Stimulated activated CD8-positive, alpha-beta memory T cell treated with anti-CD3 and anti-CD28 coated beads, Interleukin-4, amount 100 ng/mL, for 24 hours (primary cell): ENCODE measurements around the gene RTN4.
A peak's percentile ranks its signal among the peaks of the same experiment; 100 is the strongest.

Experiments used
- DNase-seq: peaks from one replicate; pipeline ENCODE4 v3.0.0-alpha.2; 2020; ENCODE audit warnings: low read depth

RTN4 gene

DNA sequence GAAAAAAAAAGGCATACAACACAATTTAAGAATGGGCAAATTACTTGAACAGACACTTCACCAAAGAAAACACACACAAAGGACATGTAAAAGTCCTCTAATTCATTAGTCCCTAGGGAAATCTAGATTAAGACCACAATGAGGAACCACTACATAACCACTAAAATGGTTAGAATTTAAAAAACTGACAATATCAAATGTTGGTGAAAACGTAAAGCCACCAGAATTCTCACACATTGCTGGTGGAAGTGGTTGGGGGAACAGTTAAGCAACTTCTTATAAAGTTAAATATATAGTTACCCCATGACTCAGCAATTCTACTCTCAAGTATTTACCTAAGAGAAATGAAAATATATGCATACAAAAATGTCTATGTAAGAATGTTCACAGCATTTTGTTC is 11.8 kb downstream of the RTN4 start:
- no peak for DNase-seq

GRCh38 chr2:55035716-55036115 is 14.5 kb downstream of the RTN4 start:
- no peak for DNase-seq

GRCh38 chr2:55033921-55034320 is 16.3 kb downstream of the RTN4 start:
- no peak for DNase-seq

- no peak for DNase-seq
Observed at GRCh38 chr2:55033076-55033742, 17.0 kb downstream of the RTN4 start.

DNA sequence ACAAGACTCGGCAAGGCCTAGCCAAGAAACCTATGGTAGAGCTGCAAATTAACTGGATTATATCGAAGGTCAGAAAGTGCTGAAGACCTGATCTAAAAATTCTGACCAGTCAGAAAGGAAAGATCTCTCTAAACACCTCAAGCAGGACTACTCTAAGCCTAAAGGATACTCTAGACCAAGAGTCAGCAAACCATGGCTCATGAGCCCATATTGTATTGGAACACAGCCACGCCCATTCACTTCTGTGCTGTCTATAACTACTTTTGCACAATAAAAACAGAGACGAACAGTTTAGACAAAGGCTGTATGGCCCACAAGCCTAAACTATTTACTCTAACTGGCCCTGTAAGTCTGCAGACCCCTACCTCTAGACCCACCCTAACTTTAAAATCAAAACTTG is 18.7 kb downstream of the RTN4 start:
- DNase-seq = no peak

- no peak for DNase-seq
Observed at GRCh38 chr2:55030766-55031165, 19.5 kb downstream of the RTN4 start.

DNA sequence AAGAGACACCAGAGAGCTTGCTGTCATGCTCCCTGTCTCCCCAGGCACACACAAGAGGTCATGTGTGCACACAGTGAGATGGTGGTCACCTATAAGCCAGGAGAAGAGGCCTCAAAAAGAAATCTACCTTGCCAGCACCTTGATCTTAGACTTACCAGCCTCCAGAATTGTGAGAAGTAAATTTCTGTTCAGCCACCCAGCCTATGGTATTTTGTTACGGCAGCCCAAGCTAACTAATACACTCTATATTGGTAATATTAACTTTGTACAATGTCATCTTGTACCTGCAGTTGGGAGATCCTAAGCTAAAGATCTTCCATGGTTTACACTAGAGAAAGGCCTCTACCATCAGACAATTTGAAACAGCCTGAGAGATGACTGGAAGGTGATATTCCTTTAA is 21.2 kb downstream of the RTN4 start:
- DNase-seq = no peak

DNA sequence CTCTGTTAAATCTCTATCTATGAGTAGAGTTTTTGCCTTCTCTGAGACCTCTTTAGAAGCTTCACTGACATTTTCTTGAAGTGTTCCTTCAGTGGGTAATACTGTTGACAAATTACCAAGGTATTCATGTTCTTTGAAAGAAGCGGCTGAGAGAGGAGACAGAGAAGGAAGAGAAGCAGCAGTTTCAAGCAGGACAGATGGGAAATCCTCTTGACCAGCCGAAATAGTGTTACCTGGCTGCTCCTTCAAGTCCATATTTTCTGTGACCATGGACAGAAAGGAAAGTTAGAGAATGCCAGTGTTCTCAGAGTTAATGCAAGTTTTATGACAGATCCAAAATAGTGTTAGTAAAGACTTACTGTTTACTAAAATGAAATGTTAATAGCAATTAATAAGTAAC is 23.0 kb downstream of the RTN4 start:
- no peak for DNase-seq

GRCh38 chr2:55026202-55026601 is 24.0 kb downstream of the RTN4 start:
- no peak for DNase-seq

DNA sequence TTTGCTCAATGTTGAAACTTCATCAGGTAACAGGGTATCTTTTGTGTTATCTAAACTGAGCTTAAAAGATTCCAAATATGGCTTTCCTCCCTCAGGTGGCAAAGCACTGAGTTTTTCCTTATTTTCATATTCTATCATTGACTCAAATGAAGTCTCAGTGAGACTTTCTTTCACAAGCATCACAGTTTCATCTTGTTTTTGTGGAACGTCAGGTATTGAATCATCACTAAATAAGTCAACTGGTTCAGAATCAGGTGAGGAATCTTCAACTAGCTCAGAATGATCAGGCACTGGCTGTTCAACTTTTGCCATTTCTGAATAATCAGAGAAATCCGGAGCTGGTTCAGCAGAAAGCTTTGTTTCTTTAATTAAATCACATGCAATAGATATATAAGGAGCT is 24.6 kb downstream of the RTN4 start:
- no peak for DNase-seq

DNA sequence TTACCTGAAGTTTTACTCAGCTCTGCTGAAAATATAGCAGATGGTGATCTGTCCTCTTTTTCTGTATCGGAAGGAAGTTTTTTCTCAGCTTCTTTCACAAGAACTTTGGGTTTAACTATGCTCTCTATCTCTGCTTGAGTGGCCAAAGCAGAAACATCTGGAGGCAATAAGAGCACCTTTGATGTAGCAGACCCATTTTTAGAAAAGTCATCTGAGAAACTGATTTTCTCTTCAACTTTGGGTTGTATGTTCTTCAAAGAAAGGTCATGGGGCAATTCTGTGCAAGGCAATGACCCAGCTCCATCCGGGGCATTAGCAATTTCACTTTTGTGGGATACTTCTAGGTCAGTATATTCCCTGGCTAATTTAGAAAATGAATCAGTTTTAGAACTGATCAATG is 25.2 kb downstream of the RTN4 start:
- DNase-seq = no peak

- DNase-seq = no peak
Observed at GRCh38 chr2:55022476-55022875, 27.8 kb downstream of the RTN4 start.

GRCh38 chr2:55019526-55020258 is 30.6 kb downstream of the RTN4 start:
- no peak for DNase-seq

DNA sequence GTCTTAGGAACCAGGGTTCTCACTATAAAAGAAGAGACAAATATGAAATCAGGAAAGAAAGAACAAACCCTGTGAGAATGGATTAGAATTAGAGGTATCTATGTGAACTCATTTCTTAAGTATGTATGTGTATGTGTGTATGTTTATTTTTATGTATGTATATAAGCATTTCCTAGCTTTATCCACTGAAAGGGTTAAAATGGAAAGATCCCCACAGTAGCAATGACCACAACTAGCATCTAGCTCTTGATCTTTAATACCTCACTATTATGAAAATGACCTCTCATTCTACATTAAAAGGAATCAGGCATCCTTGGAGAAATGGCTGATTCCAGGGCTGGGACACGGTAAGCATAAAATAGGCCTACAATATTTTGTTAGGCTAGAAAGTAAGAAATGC is 31.6 kb downstream of the RTN4 start:
- DNase-seq = no peak

DNA sequence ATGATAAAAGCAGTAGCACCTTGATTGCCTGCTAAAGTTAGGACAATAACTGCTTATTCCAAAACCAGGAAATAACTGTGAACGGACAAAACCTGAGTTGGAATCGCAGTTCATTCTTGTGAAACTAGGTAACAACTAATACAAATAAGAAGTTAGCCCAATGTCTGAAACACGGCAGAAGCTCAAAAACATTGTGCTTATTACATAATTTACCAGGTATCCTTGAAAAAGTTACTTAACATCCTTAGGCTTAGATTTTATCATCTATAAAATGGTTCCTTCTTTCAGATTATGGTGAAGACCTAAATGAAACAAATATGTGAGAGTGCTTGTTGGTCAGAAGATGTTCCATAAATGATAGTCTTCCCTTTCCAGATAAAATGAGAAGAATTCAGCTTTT is 32.4 kb downstream of the RTN4 start:
- no peak for DNase-seq

GRCh38 chr2:55017428-55017827 is 32.8 kb downstream of the RTN4 start:
- no peak for DNase-seq

DNA sequence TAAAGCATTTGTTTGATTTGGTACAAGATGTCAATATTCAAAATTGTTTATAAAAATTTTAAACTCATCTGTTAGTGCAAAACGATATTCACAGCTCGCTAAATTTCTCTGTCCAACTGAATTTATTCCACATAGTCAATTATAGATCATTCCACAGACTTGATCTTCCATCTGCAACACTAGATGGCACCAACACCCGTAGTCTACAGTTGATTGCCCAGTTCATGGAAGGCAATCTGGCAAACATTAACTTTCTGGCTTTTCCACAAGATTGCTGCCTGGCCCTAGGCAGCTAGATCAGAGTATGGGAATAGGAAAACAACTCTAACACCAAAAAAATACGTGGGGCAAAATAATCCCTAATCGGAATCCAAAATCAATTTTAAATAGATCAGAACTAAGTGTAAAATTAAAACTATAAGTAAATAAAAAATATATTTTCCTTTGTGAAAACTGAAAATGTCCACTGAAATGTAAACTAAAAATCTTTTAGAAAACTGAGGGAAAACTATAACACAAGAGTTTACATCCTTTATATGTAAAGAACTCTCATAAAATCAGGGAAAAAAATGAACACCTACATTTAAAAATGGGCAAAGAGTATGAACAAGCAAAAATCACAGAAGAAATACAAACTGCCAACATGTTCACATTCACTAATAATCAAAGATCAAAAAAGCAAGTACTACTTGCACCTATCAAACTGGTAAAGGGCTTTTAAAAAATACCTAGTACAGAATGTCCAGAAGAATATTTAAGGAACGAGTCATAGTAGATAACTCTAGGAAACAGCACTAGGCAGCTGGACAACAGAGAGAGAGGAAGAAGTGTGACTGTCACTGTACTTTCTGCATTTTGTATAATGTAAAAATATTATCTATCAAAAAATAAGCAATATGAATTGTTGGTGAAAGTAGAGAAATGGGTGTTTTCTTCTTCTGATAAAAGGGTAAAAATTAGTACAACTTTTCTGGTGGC is 35.0 kb downstream of the RTN4 start:
- peak; percentile 2 for DNase-seq

DNA sequence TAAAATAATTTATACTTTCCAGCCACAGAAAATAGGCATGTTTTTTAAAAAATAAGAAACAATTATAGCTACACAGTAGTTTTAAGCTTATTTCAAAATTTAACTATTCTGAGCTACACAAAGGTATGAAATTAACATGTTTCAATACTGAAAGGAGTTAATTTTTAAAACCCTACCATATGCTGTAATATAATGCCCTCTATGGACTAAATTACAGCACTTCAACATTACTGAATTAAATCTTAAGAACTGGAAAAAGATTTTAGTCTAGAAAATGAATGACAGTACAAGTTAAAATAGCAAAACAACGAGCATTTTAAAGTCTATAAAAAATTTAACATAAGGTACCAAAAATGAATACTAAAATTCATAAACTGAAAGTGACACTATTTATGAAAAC is 36.3 kb downstream of the RTN4 start:
- DNase-seq = no peak

DNA sequence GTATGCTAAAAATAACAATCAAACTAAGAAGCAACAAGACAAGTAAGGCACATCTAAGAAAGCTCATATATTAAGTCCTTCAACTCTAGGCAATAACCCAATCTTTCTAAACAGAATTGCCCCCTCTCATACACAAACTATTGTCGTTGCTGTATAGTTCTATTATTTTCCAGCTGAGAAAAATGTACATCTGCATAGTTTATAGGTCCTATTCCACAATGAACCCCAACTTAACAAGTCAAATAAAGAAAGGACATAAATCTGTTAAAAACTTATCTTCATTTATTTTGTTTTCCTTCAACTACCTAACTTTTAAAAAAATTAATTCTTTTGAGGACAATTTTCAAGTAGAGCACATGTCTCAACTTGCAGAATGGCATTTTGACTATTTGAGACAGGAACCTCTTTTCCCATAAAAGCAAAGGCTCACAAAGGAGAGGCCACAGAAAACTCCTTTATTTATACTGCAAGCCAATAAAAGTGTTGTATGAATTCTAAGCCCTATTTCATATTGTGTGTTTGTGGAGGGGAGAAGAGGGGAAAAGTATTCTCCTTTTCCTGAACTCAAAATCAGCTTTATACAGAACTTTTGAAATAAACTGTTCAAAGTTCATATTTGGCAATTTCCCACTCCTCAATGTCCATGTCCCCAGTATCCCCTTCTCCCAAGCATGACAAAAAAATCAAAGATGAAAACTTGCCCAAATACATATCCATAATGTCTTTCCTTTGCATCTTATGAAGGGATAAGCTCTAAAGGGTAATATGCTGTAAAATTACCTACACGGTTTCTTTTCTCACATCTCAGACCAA is 37.4 kb downstream of the RTN4 start:
- no peak for DNase-seq

- no peak for DNase-seq
Observed at GRCh38 chr2:55011831-55012671, 38.2 kb downstream of the RTN4 start.

- DNase-seq = no peak
Observed at GRCh38 chr2:55010915-55011314, 39.3 kb downstream of the RTN4 start.
